ENCODE measurements around the gene CASZ1. TPM values are rescaled to one million over a fixed set of nuclear protein-coding genes. Genes with fewer than 3 reads are reported as not detected.
A peak's percentile ranks its signal among the peaks of the same experiment; 100 is the strongest.

The CASZ1 gene
- total and polyA plus RNA-seq, 12 donors = 19.5 to 79.8 (median 64.7) TPM

GRCh38 chr1:10671622-10672342 is 124.7 kb downstream of the CASZ1 start:
- Histone ChIP-seq H3K27ac (peak overlapping the region in 4 of 10 donors; percentile 4 to 53 (median 10)), H3K4me3 (no peak overlapping the region)
- 67 to 72% methylated on average over 26 to 27 of the region's 27 CpGs for WGBS, 2 donors

GRCh38 chr1:10671090-10671489 is 125.4 kb downstream of the CASZ1 start:
- DNase-seq (no peak), ATAC-seq (no peak)
- 72 to 75% methylated on average over 18 of the region's 18 CpGs for WGBS, 2 donors
- Histone ChIP-seq H3K4me1 (peaks cover 16 to 99% (median 71%) of the 10 kb centered on the region in 9 donors), H3K9me3 (no peaks in the 10 kb centered on the region), H3K27ac (peak overlapping the region in 3 of 10 donors; percentile 4 to 53 (median 14)), H3K27me3 (no peaks in the 10 kb centered on the region), H3K36me3 (no peaks in the 10 kb centered on the region), H3K4me3 (no peak overlapping the region)
- intact Hi-C loops (cut with DNase I) = loop anchor here in 1 of 10 donors (10.0 kb wide), 1 partner anchor 194 kb away; no protein-coding TSS in a partner anchor
- TF ChIP-seq, protein P1, sequence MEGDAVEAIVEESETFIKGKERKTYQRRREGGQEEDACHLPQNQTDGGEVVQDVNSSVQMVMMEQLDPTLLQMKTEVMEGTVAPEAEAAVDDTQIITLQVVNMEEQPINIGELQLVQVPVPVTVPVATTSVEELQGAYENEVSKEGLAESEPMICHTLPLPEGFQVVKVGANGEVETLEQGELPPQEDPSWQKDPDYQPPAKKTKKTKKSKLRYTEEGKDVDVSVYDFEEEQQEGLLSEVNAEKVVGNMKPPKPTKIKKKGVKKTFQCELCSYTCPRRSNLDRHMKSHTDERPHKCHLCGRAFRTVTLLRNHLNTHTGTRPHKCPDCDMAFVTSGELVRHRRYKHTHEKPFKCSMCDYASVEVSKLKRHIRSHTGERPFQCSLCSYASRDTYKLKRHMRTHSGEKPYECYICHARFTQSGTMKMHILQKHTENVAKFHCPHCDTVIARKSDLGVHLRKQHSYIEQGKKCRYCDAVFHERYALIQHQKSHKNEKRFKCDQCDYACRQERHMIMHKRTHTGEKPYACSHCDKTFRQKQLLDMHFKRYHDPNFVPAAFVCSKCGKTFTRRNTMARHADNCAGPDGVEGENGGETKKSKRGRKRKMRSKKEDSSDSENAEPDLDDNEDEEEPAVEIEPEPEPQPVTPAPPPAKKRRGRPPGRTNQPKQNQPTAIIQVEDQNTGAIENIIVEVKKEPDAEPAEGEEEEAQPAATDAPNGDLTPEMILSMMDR (IDR thresholded peaks at IDR 0.05) = no peak

More at GRCh38 chr1:10671622-10672342, 124.7 kb downstream of the CASZ1 start:
- no peak for DNase-seq
- H3K4me1 ChIP-seq = peaks cover 16 to 99% (median 71%) of the 10 kb centered on the region in 9 donors
- no peaks in the 10 kb centered on the region for H3K27me3 ChIP-seq
- intact Hi-C loops (cut with DNase I) = loop anchor here in 1 of 10 donors (10.0 kb wide), 1 partner anchor 193 kb away; no protein-coding TSS in a partner anchor
- H3K9me3 ChIP-seq = no peaks in the 10 kb centered on the region
- TF ChIP-seq, protein P1 (IDR thresholded peaks at IDR 0.05) = no peak
- ATAC-seq = peak in 5 of 8 donors; percentile 2 to 39 (median 27)
- H3K36me3 ChIP-seq = no peaks in the 10 kb centered on the region

GRCh38 chr1:10670190-10670589 is 126.3 kb downstream of the CASZ1 start:
- TF ChIP-seq, protein P1 (IDR thresholded peaks at IDR 0.05) = no peak
- Histone ChIP-seq H3K9me3 (no peaks in the 10 kb centered on the region), H3K27ac (peak overlapping the region in 1 of 10 donors; percentile 5), H3K27me3 (no peaks in the 10 kb centered on the region), H3K4me3 (no peak overlapping the region), H3K4me1 (peaks cover 16 to 97% (median 69%) of the 10 kb centered on the region in 9 donors), H3K36me3 (peaks cover 0 to 2% (median 0%) of the 10 kb centered on the region in 9 donors)
- ATAC-seq (no peak), DNase-seq (no peak)
- WGBS, 2 donors = 83 to 88% methylated on average over 10 of the region's 10 CpGs
- intact Hi-C loops (cut with DNase I) = loop anchor here in 1 of 10 donors (10.0 kb wide), 1 partner anchor 195 kb away; no protein-coding TSS in a partner anchor

DNA sequence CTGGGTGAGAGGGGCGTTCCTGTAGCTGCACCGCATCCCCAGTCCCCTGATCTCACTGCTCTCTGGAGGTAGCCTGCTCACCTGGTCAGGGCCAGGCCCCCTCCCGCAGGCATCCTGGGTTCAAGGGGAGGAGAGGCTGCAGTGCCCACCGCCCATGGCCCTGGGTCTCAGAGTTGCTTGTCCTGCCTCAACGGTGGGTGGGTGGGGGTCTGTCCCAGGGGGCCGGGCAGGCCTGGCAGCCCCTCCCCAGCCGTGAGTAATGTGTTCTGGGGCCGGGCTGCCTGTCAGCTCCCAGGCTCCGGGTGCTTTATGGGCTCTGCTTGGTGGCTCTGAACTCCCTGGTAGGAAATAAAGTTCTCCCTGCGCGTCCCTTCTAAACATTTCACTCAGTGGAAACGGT is 126.9 kb downstream of the CASZ1 start:
- H3K27ac ChIP-seq = peak overlapping the region in 5 of 10 donors; percentile 47 to 89 (median 64)
- no peak overlapping the region for H3K4me3 ChIP-seq
- 62 to 73% methylated on average over 12 of the region's 12 CpGs for WGBS, 2 donors
- ATAC-seq = no peak
- H3K4me1 ChIP-seq = peaks cover 16 to 97% (median 74%) of the 10 kb centered on the region in 9 donors
- no peaks in the 10 kb centered on the region for H3K9me3 ChIP-seq
- H3K36me3 ChIP-seq = peaks cover 0 to 8% (median 3%) of the 10 kb centered on the region in 9 donors
- no peak for DNase-seq
- intact Hi-C loops (cut with DNase I) = loop anchor here in 2 of 10 donors (10.0 kb wide), 1 partner anchor 195 kb away; no protein-coding TSS in a partner anchor
- no peaks in the 10 kb centered on the region for H3K27me3 ChIP-seq
- TF ChIP-seq, protein P1 (IDR thresholded peaks at IDR 0.05) = no peak
